Stimulated activated CD8-positive, alpha-beta memory T cell treated with anti-CD3 and anti-CD28 coated beads, Interleukin-2, amount 100 ng/mL, for 1 hour (primary cell): ENCODE measurements around the gene DCAF5.
"Not testable (repeated sequence)": the region's sequence is repeated elsewhere in the genome, so short reads cannot be mapped to it uniquely, and the experiment has no call there.

Experiments used
- DNase-seq, 2 donors: peaks; one replicate each; pipeline ENCODE4 v3.0.0-alpha.2; 2020; ENCODE audit warnings: low read depth in 2 of 2

The DCAF5 gene

DNA sequence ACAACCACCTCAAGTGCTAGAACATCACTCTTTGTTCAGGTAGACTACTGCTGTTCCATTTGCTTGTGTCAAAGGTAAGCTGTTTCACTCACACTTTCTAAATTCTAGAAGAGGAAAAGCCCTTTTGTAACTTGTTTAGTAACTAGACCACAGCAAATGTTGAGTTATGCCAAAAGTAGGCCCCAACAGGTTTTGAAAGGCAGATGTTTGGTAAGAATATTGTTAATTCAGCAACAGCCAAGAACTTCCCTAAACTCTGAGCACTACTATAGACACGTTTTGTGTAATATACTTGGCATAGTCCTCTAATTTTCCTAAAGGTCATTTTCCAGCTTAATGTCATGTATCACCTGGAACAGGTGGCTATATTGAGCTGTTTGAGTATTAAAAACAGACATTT, 79.0 kb downstream of the DCAF5 start:
- no peak for DNase-seq

DNA sequence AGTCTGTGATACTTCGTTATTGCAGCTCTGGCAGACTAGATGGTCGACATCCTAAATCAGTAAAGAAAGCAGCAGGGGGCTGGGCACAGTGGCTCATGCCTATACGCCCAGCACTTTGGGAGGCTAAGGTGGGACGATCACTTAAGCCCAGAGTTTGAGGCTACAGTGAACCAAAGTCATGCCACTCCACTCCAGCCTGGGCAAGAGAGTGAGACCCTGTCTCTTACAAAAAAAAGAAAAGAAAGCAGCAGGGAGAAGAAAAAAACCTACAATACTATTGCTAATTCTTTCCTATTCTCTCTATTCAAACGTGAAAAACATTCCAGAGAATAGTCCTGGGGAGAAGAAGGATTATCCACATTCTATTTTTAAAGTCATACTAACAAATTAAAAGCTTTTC, 79.5 kb downstream of the DCAF5 start:
- no peak for DNase-seq

DNA sequence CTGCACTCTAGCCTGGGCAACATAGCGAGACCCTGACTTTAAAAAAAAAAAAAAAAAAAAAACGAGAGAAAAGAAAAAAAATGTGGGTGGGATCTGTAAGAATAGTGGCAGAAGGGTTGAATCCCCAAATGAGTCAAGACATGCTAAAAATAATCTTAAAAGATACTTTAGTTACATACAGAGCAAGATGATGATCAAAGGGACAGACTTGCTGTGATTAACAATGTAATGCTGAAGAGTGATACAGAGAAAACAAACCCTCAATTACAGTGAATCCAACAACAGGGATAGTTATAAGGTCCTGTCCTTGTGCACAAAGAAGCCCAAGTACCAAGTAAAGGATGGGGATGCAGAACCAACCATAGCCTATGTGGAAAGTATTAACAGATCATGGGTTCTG, 80.3 kb downstream of the DCAF5 start:
- no peak for DNase-seq

DNA sequence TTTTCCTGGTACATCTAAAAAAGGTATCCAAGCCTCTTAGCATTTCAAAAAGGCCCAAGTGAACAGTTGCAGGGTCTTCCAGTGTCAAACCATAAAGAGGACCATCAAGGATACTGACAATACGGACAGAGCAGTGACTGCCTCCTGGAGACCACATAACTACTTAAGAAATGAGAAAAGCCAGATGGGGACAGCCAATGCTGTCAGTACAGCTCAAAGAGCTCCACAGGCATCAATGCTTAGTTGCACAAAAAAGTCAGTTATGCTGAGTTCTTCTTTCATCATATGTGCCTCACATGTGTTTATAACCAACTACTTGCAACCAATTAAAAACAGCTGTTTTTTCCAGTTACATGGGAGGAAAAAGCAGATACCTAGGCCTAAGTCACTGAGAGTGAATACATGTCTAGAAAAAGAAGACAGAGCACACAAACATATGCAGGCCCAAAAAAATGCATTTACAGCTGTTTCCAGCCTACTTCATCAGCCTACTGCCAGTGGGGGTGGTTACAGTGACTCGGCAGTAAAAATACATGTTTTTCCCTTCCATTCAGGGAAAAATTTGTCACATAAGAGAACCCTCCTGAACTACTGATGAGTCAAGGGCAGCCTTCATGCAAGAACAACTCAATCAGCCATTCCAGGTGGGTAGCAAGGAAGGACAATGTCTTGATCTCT, 84.0 kb downstream of the DCAF5 start:
- no peak for DNase-seq

DNA sequence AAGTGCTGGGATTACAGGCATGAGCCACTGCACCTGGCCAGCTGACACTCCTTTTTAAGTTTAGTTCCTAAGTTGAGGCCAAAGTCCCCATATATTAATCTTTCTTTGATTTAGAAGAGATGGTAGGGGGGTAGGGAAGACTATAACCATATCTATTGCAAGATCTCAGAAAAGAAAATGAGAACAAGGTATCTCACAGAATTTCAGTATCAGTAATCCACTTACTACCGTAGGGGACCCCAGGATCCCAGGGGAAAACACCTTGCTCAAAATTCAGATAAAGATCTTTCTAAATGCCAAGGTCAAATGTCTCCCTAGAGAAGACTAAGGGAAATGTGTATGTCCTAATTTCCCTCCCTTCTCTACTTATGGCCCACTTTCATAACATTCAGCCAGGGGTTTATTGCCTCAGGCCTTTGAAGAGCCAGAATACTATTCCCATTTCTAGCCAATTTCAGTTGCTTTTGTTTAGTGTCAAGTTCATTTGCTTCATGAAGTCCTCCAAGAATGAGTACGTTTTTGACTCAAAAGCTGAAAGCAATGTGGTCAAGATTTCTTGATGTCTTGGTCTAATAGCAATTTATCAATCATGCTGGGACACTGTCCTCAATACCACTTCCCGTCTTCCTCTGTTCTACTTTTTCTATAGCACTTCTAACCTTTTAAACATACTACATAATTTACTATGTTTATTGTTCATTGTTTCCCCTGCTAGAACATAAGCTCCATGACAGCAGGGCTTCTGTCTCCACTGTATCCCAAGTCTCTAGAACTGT, 86.3 kb downstream of the DCAF5 start:
- DNase-seq: no peak

DNA sequence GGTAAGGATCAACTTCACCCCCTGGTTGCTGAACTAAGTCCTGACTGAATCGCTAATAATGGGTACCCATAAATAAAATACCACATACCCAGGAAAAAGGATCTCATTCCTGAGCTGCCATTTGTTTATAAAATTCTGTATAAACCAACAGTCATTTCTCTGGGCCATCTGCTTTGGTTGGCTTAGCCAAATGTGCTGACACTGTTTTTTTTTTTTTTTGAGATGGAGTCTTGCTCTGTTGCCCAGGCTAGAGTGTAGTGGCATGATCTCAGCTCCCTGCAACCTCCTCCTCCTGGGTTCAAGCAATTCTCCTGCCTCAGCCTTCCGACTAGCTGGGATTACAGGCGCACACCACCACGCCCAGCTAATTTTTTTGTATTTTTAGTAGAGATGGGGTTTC, 87.0 kb downstream of the DCAF5 start:
- not testable (repeated sequence) for DNase-seq

DNA sequence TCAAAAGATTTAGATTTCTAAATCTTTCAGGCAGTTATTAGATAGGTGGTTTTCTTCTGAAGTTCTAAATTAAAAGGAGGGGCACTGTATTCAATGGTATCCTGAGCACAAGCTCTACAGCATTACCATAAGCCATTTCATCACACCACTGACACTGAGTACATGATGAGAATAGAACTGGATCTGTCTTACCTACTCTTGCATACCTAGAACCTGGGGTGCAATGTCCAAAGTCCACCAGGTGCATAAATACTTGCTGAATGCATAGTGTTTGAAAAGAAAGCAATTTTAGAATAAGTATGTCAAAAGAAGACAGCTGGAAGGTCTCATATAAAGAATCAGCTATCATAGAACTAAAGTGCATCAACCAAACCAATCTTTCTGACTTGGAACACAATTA, 88.3 kb downstream of the DCAF5 start:
- DNase-seq: no peak

DNA sequence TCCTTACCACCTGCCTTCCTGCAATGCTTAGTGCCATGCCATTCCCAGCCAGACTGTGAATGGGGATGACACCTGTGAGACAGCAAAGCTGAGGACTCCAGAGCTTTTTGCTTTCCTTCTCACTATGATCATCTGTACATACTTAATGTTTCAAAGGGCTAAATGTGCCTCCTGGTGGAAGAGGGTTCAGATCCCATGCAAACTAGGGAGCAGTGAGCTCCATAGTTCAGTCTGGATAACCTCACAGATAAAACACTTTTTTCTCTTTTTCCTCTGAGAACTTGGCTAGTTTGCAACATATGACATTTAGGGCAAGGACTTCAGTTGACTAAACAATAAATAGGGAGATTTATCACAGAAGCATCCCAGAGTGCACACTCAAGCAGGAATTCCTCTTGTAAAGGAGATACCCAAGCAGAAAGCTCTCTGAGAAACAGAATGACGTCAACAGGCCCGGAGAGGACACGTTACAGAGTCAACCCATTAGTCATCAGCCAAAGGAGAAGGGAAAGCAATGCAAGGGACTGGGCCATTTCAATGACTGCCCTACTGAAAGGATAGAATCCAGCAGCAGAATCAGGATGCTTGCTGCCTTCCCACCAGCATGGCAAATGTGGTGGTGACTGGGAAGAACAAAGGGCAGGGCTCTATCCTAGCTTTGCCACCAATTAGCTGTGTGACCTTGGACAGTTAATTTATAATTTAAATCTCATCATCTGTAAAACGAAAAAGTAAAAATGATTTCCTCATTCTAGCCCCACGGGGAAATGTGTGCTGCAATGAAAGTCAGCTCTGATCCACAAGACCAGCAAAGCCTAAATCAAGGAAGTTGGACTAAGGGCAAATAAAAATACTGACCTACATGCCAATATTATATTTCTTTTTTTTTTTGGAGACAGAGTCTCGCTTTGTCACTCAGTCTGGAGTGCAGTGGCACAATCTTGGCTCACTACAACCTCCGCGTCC, 93.0 kb downstream of the DCAF5 start:
- DNase-seq: no peak

DNA sequence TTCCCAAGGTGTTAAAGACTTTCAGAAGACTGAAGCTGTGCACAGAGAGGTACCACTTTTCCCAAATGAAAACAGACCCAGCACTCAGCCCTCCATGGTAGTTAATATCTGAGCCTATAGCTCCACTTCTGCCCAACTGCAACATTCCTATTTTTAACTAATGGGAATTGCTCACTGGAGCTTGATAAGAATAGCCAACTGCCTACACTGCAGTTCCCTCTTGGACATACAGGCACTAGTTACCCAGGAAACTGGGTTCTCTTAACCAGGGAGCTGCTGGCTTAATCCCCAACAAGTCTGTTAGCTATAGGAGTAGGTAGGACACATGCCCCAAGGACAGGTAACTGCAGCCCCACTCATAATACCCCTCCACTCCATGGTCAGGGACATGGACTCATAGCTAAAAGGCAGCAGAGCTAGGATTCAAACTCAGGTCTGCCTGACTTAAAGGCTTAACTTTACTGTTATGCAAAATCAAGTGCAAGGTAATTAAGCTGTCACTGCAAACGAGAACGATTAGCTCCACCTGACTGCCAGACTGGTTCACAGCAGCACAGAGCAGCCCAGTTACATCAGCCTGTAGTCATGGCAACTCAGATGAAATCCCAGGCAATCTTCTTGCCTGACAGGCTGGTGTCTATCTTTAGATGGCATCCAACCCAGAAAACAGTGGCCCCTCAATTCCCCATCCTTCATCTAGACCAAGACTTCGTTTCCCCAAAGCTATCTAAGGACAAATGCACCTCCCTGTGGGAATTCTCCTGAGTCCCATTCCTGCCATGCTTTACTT, 96.7 kb downstream of the DCAF5 start:
- DNase-seq: no peak

DNA sequence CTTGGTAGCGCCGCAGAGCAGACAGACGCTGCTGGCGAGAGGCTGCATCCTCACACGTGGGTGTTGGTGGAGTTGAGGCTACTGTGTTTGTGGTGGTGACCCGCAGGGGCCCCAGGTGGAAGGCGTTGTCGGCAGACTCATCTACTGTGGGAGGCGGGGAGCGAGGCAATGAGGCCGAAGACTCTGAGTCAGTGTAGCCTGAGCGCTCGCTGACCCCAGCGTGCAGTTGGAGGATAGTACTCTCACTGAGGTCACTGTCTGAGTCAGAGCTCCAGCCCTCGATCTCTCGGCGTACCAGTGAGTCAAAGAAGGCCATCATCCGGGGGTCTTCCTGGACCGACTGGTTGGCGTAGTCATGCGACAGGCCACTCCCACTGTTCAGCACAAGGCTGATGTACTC, 97.8 kb downstream of the DCAF5 start:
- no peak for DNase-seq

DNA sequence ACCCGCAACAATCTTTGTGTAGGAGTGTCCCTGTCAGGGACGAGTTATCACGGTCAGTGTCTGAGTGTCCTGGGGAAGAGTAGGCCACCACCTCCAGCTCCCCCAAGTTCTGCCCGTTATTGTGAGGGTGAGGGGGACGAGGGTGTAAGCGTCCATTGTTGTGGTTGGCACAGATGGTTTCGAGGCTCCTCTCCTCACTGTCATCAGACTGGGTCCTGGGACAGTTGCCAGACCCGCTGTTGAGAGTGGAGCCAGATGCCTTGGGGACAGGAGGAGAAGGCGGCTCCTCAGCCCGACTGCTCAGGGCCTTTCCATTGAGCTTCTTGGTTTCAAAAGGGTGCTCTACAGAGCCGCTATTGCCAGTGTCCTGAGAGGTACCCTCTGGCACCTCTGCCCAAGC, 98.9 kb downstream of the DCAF5 start:
- no peak for DNase-seq

DNA sequence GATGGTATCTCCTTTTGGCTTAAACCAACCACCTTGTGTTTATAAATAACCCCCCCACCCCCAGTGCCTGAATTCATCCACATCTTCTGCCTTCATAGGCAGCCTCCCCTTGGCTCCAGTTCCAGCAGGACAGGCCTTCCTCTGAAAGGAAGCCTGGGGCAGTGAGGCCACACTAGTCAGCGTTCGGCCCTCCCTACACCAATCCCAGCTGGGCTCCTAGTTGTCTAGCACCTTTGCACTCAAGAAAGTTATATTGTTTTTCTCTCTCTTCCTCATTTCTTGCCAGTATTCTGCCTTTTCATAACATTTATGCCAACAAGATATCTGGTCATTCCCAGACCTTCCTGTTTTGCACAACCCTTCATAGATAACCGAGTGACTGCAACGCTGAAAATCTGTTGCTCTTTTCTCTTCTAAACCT, 100.7 kb downstream of the DCAF5 start:
- DNase-seq: no peak

DNA sequence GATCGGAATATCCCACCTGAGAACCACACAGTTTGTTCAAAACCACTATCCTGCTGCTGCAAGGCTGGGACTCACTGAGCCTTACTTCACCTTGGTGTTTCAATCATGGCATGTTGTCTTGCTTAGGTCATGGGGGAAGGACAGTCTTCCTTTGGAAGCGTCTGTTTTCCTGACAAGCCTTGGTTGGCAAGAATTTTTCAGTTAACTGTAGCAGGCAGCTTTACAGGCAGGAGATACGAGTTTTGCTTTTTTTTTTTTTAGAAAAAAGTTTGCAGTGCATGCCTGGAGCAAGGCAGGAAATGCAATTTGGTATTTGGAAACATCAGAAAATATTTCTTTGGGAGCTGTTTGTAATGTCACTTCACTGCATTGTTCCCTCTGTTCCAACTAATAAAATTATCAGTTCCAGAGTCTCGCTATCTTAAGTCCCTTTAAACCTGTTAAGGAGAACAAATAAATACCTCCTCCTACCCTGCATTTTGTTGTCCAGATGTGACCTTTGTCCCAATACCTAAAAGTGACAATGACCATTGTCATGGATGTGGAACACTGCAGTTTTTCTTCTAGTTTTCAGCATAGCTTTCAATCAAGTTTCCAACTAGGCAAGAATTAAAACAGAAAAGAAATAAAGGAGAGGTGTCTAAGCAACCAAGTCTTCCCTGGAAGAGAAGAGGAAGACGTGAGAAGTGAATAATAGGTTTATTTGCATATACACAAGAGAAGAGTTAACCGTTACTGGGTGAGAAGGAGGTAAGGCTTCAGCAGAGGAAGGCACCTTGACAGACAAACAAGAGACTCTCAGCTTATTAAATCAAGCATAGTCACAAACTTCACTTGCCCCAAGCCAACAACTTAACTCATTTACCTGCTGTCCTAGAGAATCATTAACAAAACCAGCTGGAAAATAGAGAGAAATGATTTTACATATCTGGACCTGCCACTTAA, 102.4 kb downstream of the DCAF5 start:
- DNase-seq: no peak

DNA sequence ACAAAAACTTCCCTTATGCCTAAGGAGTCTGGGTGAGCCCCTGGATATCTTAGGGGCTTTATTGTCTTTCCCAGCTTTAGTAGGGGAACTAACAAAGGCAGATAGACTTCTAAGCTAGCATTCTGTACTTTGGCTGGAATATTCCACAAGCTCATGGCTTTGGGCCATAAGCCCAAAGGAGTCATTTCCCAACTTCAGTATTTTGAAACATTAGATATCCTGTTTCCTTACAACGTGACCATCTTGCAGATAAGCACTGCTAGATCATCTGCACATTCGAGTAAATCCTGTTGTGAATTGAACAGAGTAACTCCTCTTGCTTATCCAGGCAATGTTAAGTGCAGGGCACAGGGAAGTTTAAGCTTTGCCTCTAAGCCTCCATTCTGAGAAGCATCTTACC, 103.2 kb downstream of the DCAF5 start:
- no peak for DNase-seq

DNA sequence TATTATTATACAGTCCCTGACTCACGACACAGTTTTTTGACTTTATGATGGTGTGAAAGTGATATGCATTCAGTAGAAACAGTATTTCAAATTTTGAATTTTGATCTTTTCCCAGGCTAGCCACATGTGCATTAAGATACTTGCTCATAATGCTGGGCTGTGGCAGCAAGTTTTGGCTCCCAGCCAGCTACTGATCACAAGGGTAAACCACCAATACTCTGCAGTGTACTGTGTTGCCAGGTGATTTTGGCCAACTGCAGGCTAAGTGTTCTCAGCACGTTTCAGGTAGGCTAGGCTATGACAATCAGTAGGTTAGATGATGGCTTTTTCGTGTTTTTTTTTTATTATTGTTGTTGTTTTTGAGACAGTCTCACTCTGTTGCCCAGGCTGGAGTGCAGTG, 104.5 kb downstream of the DCAF5 start:
- DNase-seq: no peak

DNA sequence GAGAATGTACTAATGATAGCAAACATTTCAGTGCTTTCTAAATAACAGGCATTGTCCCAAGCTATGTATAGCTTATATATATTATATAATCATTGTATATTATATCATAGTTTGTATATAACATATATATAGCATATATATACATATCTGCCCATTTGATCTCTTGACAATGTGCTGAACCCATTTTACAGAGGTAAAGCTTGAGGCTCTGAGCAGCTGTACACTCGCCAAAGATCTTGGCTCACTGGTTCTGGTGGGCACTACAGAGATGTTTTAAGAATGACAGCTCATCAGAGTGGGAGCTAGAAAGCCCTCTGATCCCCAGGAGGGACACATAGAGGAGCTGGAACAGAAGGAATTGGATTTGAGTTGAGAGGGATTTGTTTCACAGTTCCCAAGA, 105.7 kb downstream of the DCAF5 start:
- no peak for DNase-seq

DNA sequence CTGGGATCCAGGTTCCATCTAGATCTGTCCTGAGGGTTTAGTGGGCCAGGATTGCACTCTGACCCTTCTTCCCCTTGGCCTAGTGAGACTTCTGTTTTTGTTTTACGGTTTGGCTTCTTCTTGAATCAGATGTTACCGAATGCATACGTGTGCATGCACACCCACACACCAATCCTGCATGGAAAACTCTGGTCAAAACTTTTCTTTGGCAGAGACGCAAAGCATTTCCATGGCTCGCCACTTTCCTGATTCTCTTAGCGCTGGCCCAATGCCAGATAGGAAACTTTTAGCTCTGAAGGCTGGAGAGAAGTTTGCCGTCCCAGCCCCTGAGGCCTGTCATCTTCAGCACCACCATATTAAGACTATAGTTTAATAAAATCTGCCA, 106.5 kb downstream of the DCAF5 start:
- no peak for DNase-seq

DNA sequence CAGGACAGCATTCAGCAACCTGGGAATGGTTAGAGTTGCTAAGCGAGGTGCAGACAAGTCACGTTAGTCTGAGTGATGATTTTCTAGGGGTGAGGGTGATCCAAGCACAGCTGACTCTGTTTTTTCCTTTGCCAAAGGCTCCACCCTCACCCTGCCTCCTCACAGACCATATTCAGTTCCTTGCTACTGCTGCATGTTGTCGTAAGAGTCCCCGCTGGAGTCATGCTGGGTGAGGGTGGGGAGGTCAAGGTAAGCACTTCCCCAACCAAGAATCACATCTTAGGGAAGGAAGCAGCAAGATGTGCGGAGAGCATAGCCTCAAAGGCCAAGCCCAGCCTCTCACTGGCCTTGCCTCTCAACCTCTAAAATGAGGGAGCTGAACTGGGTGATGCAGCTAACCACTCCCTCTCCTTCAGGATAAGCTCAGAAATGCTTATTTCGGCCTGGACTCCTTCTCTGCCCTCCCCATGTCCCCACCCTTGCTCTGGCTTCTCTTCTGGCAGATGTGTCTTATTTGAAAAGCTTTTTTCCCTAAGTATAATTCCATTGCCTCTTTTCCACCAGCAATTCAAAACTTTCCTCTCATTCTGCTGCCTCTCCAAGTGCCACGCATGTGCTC, 107.0 kb downstream of the DCAF5 start:
- DNase-seq: no peak

DNA sequence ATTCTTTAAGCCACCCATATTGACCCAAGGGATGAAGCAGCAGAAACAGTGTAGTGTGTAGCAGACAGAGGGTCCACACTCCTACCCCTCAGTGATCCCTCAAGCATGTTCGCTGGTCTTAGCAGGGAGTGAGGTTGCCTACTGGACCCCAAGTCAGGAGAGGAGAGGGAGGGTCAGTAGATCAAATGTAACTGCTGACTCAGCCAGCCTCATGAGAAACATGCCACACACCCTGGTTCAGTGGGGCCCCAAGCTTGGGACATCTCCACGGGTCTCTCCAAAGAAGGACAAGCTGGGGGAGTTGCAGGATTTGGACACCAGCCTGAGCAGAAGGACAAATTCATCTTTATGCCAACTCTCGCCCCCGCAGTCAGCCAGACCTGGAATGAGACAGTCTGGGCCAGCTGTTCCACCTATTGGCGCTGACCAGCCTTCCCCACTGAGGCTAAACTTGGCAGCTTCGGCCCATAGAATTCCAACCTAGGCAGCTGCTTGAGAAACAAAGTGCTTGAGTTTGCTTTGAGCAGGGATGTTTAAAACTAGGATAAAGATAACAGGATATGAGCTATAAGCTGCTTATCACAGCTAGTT, 107.9 kb downstream of the DCAF5 start:
- DNase-seq: no peak

DNA sequence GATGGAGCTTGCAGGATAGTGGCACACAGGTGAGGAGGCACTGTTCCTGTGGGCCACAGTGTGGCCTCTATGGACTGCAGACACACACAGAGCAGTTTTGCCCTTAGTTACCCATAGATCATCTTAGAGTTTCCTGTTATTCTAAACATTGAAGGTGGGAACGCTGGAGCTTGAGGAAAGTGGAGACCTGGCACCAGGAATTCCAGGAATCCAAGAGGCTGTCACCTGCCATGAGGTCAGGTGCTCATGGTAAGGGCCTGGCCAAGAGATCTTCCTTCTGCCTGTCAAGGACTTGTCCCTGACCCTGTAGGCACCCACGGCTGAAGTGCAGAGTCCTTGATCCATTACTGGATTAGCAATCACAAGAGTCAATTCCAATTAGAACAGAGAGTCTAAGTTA, 108.6 kb downstream of the DCAF5 start:
- DNase-seq: no peak
